Smooth muscle cell (in vitro differentiated cells): ENCODE measurements around the gene ENOPH1. TPM values are rescaled to one million over a fixed set of nuclear protein-coding genes. Genes with fewer than 3 reads are reported as not detected.

ENCODE experiments used
- DNase-seq: peaks from one replicate; lab custom pipeline; 2025; ENCODE audit not compliant: unreplicated experiment; lab: John Stamatoyannopoulos, UW
- H2AFZ ChIP-seq: fragments of 200-600 bp; sonication (generic); 2 replicates; pipeline ENCODE4 v1.6.0; 2016; ENCODE audit warnings: antibody characterized with exemption, low read depth, mild to moderate bottlenecking
- H3F3A ChIP-seq: fragments of 200-600 bp; sonication (generic); 2 replicates; pipeline ENCODE4 v1.6.0; 2017; ENCODE audit warnings: antibody characterized with exemption, low read depth
- H3K27ac ChIP-seq: fragments of 200-600 bp; sonication (generic); 2 replicates; pipeline ENCODE4 v1.5.1; 2016; ENCODE audit warnings: low read depth, mild to moderate bottlenecking
- H3K27me3 ChIP-seq: fragments of 200-600 bp; sonication (generic); 2 replicates; pipeline ENCODE4 v1.6.1; 2016; ENCODE audit warnings: low read depth, mild to moderate bottlenecking
- H3K36me3 ChIP-seq: fragments of 200-600 bp; sonication (generic); 2 replicates; pipeline ENCODE4 v1.5.1; 2016; ENCODE audit warnings: low read depth
- H3K4me1 ChIP-seq: fragments of 200-600 bp; sonication (generic); 2 replicates; pipeline ENCODE4 v1.5.1; 2016; ENCODE audit warnings: low read depth
- H3K4me2 ChIP-seq: fragments of 200-600 bp; sonication (generic); 2 replicates; pipeline ENCODE4 v1.6.0; 2016; ENCODE audit warnings: mild to moderate bottlenecking
- H3K4me3 ChIP-seq: fragments of 200-600 bp; sonication (generic); 2 replicates; pipeline ENCODE4 v1.5.1; 2016; ENCODE audit warnings: mild to moderate bottlenecking
- H3K79me2 ChIP-seq: fragments of 200-600 bp; sonication (generic); 2 replicates; pipeline ENCODE4 v1.6.0; 2016; ENCODE audit warnings: low read depth, mild to moderate bottlenecking
- H3K9ac ChIP-seq: fragments of 200-600 bp; sonication (generic); 2 replicates; pipeline ENCODE4 v1.6.0; 2016; ENCODE audit warnings: low read depth
- H3K9me3 ChIP-seq: fragments of 200-600 bp; sonication (generic); replicated peaks from 2 replicates; pipeline ENCODE4 v1.5.1; 2016; ENCODE audit warnings: low read depth
- H4K20me1 ChIP-seq: fragments of 200-600 bp; sonication (generic); 2 replicates; pipeline ENCODE4 v1.6.0; 2016; ENCODE audit warnings: low read depth
- CTCF ChIP-seq: fragments of 200-600 bp; sonication (generic); IDR thresholded peaks from 2 replicates; pipeline ENCODE4 v1.5.1; 2017; ENCODE audit warnings: borderline replicate concordance, mild to moderate bottlenecking, antibody characterized with exemption; ENCODE audit not compliant: insufficient read depth, poor library complexity, severe bottlenecking
- WGBS: methylation state at CpG from one replicate; pipeline ENCODE4 v1.1.7; 2016; ENCODE audit warnings: low lambda C conversion rate; 5-methylcytosine and 5-hydroxymethylcytosine counted together
- polyA plus RNA-seq: library from polyadenylated mRNA; unstranded; fragments of >200 nt; fragmentation: Nextera tagmentation; extraction: Ambion mirVana; gene quantifications from 2 replicates; pipeline ENCODE4 v1.2.1, GENCODE V29; 2016
- small RNA-seq: library from RNA; depleted of rRNA; stranded (forward); fragments of <200 nt; gene quantifications from one replicate; pipeline ENCODE3, GENCODE V24; 2014
- total RNA-seq: library from RNA; depleted of rRNA; stranded (reverse); fragments of >200 nt; gene quantifications from 2 replicates; pipeline ENCODE4 v1.2.3, GENCODE V29; 2014

The ENOPH1 gene
- total and polyA plus RNA-seq, 2 experiments from 2014 or later, result 36.2 to 54.5 TPM

- no peak overlapping the region for H3K4me3 ChIP-seq
- no peaks in the 10 kb centered on the region for H3K9me3 ChIP-seq
- peaks cover 10% of the 10 kb centered on the region for H3K27me3 ChIP-seq
- no peak overlapping the region for H3K4me2 ChIP-seq
- no peak for DNase-seq
- TF ChIP-seq CTCF, result no peak
- H4K20me1 ChIP-seq, result no peaks in the 10 kb centered on the region
- H3F3A ChIP-seq, result no peaks in the 10 kb centered on the region
- no peaks in the 10 kb centered on the region for H3K36me3 ChIP-seq
- H3K79me2 ChIP-seq, result no peaks in the 10 kb centered on the region
- H3K4me1 ChIP-seq, result no peaks in the 10 kb centered on the region
- no peak overlapping the region for H3K9ac ChIP-seq
- H3K27ac ChIP-seq, result no peak overlapping the region
- H2AFZ ChIP-seq, result no peak overlapping the region
These were observed 77.6 kb downstream of the ENOPH1 start for GRCh38 chr4:82508011-82508410.

DNA sequence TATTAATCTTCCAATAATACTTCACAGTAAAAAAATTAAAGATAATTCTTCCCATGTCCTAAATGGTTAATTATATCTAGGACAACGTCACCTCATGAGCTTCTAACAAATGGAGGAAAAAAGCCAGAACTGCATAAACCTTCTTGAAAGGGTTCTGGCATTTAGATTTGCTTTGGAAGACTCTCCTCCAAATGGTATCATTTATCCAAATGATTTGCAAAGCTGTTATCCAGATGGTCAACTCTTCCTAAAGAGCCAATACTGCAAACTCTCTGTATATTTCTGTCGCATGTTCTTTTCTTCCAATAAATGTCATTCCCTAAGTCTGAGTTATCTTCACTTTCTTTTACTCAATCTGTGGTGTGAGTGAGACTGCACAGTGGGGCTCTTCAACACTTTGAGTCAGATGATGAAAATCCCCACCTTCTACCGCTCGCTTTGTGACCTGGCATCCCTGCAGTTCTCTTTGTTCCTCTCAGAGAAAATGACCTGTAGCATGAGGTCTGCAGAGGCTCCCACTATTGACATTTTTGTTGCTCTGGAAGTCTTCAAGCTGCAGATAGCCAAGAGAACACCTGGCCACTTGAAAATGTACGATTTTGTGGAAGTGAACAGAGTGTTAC is 78.5 kb downstream of the ENOPH1 start:
- H3K27ac ChIP-seq, result no peak overlapping the region
- no peaks in the 10 kb centered on the region for H3F3A ChIP-seq
- no peaks in the 10 kb centered on the region for H4K20me1 ChIP-seq
- no peaks in the 10 kb centered on the region for H3K36me3 ChIP-seq
- peaks cover 10% of the 10 kb centered on the region for H3K27me3 ChIP-seq
- no peak overlapping the region for H2AFZ ChIP-seq
- no peak overlapping the region for H3K9ac ChIP-seq
- H3K9me3 ChIP-seq, result no peaks in the 10 kb centered on the region
- H3K4me1 ChIP-seq, result no peaks in the 10 kb centered on the region
- no peak for TF ChIP-seq CTCF
- no peak overlapping the region for H3K4me2 ChIP-seq
- WGBS, result 16% methylated on average over 5 of the region's 5 CpGs
- H3K4me3 ChIP-seq, result no peak overlapping the region
- no peak for DNase-seq
- no peaks in the 10 kb centered on the region for H3K79me2 ChIP-seq

DNA sequence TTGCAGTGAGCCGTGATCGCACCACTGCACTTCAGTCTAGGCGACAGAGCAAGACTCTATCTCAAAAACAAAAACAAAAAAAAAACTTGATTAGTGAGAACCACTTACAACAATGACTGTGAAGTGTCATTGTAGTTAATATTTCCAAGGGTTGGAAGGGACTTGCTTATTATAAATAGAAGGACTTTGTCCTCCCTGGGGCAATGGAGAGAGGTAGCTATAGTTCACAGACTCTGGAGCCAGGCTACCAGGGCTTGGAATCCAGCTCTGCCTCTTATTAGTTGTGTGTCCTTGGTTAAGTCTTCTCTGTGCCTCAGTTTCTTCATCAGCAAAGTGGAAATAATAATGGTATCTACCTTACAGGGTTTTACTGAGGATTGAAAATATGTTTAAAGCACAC is 79.8 kb downstream of the ENOPH1 start:
- Histone ChIP-seq H3K9me3 (no peaks in the 10 kb centered on the region), H3K9ac (no peak overlapping the region), H3K4me2 (no peak overlapping the region), H4K20me1 (no peaks in the 10 kb centered on the region), H3K27me3 (peaks cover 10% of the 10 kb centered on the region), H3K4me3 (no peak overlapping the region), H3K79me2 (no peaks in the 10 kb centered on the region), H3K27ac (no peak overlapping the region), H3K36me3 (no peaks in the 10 kb centered on the region), H3F3A (no peaks in the 10 kb centered on the region), H2AFZ (no peak overlapping the region), H3K4me1 (no peaks in the 10 kb centered on the region)
- DNase-seq, result no peak
- WGBS, result 98% methylated on average over 3 of the region's 3 CpGs
- no peak for TF ChIP-seq CTCF

Small RNAs within 50 kb of the gene (small RNA-seq; reads per million reads assigned to genes)
- not detected for gene RF00150

Other genes starting within 250 kb of the ENOPH1 start
- gene HNRNPD, start 56.6 kb upstream of the ENOPH1 start, total RNA-seq, result 58.7 and 59.2 TPM in 2 replicates
- gene HNRNPD, start 56.6 kb upstream of the ENOPH1 start, polyA plus RNA-seq, result 162 and 207 TPM in 2 replicates
- gene HNRNPDL, start 128 bp upstream of the ENOPH1 start, total RNA-seq, result 279 and 283 TPM in 2 replicates
- 144 and 169 TPM in 2 replicates for gene HNRNPDL, start 128 bp upstream of the ENOPH1 start, polyA plus RNA-seq
- 0.81 and 8.0 TPM in 2 replicates for gene TMEM150C, start 131.4 kb downstream of the ENOPH1 start, total RNA-seq
- gene TMEM150C, start 131.4 kb downstream of the ENOPH1 start, polyA plus RNA-seq, result 0.55 and 1.7 TPM in 2 replicates